ENCODE measurements around the gene STK11.

STK11 gene

DNA sequence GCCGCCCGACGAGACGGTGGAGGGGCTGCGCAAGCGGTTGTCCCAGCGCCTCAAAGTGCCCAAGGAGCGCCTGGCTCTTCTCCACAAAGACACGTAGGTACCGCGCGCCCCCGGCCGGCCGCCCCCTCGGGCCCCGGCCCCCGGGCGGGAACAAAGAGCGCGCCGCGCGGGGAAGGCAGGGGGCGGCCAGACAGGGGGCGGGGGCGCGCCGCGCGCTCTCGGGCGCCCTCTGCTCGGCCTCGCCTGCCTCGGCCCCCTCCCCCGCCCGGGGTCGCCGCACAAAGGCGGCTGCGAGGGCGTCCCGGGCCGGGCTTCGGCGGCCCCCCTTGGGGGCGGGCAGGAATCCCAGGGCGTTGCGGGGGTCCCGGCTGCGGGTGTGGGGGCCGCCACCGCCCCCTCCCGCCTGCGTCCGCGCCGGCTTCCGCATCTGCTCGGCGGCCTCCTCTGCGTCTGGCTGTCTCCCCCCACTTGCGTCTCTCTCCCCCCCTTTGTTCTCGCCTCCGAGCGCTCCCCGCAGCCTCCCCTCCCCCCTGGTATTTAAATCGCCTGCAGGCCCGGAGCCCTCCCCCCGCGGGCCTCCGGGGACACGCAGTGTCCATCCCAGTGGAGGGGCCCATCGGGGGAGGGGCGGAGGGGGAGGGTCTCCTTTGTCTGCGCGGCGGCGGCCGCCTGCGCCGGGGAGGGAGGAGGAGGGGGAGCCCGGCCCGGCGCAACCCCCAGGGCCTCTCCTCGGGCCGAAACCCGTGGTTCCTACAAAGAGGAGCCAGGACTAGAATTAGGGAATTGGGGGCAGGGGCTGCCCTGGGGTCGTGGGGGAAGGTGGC, 45.1 kb downstream of the STK11 start:
- FAIRE-seq (no peak), DNase-seq (ENCODE audit: insufficient read length, low spot score) (no peak)
- TF ChIP-seq, protein P1, sequence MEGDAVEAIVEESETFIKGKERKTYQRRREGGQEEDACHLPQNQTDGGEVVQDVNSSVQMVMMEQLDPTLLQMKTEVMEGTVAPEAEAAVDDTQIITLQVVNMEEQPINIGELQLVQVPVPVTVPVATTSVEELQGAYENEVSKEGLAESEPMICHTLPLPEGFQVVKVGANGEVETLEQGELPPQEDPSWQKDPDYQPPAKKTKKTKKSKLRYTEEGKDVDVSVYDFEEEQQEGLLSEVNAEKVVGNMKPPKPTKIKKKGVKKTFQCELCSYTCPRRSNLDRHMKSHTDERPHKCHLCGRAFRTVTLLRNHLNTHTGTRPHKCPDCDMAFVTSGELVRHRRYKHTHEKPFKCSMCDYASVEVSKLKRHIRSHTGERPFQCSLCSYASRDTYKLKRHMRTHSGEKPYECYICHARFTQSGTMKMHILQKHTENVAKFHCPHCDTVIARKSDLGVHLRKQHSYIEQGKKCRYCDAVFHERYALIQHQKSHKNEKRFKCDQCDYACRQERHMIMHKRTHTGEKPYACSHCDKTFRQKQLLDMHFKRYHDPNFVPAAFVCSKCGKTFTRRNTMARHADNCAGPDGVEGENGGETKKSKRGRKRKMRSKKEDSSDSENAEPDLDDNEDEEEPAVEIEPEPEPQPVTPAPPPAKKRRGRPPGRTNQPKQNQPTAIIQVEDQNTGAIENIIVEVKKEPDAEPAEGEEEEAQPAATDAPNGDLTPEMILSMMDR (IDR thresholded peaks at IDR 0.05; ENCODE audit: insufficient read depth, missing control alignments) = no peak

DNA sequence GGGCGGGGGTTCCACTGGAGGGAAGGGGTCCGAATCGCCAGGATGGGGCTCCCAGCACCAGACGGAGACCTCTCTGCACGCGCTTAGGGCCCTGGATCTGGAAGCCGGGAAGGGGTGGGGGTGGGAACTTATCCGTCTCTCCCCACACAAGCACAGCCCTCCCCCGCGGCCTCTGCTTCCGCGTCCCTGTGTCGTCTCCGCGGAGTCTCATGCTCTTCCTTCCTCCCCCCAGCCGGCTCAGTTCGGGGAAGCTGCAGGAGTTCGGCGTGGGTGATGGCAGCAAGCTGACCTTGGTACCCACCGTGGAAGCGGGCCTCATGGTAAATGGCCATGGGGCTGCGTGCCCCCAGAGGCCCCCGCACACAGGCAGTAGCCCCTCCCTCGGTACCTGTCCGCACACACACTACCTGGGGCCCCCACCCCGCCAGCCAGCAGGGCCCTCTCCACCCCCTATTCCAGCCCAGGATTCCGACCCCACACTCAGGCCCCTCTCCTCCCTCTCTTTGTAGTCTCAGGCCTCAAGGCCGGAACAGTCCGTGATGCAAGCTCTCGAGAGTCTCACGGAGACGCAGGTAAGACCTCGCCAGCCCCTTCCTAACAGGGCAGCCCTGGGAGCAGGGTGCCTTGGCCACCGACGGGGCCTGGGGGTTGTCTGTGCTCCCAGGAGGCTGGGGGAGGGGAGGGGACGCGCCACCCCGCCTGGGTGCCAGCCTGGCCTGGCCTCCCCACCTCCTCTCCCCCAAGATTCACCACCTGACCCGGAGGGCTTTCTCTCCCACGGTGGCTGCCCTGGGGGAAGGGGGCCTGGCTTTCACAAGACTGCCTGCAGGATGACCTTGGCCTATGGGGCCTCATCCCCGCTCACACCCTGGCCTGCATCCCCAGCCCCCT, 46.0 kb downstream of the STK11 start:
- TF ChIP-seq, protein P1 (IDR thresholded peaks at IDR 0.05; ENCODE audit: insufficient read depth, missing control alignments) = no peak
- no peak for FAIRE-seq
- no peak for DNase-seq (ENCODE audit: insufficient read length, low spot score)

DNA sequence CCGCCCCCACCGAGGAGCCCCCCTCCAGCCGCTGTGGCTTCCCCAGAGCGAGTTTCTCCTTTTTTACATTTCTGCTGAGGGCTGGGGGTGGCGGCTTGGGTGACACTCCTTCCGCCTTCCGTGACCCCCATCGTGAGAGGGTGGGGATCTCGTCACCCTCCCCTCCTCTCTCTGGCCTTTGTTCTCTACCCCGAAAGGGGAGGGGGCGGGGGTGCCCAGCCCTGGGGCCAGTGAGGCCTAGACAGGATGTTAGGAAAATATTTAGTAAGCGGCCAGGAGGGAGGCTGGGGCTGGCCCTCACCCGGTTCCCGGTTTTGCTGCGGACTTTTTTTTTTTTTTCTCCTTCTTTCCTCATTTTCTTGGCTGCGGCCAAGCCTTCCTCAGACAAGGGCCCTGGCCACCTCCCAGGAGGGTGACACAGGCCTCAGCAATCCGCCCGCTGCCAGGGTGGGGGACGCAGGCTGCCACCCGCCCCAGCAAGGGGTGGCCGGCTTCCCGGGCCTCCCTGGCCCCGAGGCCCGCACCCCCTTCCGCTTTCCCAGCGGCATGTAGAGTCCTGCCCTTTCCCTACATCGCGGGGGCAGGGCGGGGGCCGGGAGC, 46.7 kb downstream of the STK11 start:
- DNase-seq (ENCODE audit: insufficient read length, low spot score) = no peak
- FAIRE-seq = no peak

DNA sequence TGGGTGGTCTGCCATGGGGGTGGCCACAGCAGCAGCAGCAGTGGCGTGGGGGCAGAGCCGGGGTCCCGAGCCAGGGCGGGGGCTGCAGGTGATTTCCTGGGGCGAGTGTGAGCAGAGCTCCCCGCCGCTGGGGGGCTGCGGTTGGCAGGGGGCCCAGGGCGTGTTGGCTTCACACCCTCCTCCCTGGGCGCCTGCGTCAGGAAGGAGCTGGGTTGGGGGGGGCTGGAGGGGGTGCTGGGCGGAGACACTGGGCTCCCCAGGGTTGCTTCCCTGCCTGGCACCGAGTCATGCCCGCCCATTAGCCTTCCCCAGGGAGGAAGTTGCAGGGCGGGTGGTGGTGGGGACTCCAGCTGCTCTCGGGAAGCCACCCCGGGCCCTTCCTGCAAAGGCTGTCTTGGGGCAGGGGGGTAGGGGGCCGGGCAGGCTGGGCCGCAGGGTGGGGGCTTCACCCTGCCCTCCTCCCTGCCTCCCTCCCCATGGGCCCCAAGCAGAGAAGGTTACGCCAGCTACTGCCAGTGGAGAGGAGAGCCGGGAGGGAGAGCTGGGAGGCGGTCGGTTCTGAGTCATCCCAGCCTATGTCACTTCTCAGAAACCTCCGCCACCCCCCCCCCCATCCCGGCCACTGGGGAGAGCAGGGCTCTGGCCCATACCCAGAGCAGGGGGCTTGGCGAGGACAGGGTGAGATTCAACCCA, 47.4 kb downstream of the STK11 start:
- no peak for DNase-seq (ENCODE audit: insufficient read length, low spot score)
- no peak for FAIRE-seq

More for the DNA sequence above, 46.7 kb downstream of the STK11 start:
- TF ChIP-seq, protein P1 (IDR thresholded peaks at IDR 0.05; ENCODE audit: insufficient read depth, missing control alignments) = no peak

DNA sequence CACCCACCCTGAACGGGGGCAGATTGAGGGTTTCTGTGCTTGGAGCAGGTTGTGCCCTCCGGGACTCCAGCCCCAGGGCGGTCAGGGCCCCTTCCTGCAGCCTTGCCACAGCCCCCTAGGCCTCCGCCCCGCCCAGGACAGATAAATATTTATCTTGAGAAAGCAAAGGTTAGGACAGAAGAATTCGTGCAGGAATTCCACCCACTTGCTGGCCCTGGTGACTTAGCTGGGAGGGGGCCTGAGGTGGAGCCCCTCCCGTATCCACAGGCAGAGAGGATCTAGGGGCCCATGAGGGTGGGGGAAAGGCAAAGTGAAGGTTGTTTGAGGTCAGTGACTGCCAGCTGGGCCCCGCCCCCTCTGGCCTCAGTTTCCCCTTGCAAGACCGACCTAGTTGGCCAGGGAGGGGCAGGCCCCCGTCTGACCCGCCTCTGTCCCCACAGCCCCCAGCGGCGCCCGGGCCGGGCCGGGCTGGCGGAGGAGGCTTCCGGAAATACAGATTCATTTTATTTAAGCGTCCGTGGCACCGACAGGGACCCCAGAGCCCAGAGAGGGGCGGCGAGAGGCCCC, 48.0 kb downstream of the STK11 start:
- FAIRE-seq (no peak), DNase-seq (ENCODE audit: insufficient read length, low spot score) (no peak)
- TF ChIP-seq, protein P1 (IDR thresholded peaks at IDR 0.05; ENCODE audit: insufficient read depth, missing control alignments) = no peak

More for the DNA sequence above, 47.4 kb downstream of the STK11 start:
- TF ChIP-seq, protein P1 (IDR thresholded peaks at IDR 0.05; ENCODE audit: insufficient read depth, missing control alignments) = no peak

DNA sequence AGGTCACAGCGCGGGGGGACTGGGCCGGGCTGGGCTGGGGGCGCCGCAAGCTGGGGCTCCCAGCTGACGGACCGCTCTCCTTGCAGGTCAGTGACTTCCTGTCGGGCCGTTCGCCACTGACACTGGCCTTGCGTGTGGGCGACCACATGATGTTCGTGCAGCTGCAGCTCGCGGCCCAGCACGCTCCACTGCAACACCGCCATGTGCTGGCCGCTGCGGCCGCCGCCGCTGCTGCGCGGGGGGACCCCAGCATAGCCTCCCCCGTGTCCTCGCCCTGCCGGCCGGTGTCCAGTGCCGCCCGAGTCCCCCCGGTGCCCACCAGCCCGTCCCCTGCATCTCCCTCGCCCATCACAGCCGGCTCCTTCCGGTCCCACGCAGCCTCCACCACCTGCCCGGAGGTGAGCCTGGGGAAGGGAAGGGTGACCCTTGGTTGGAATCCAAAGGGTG, 48.5 kb downstream of the STK11 start:
- no peak for FAIRE-seq
- DNase-seq (ENCODE audit: insufficient read length, low spot score) = no peak
- TF ChIP-seq, protein P1 (IDR thresholded peaks at IDR 0.05; ENCODE audit: insufficient read depth, missing control alignments) = no peak

All from D721Med (cell line).